ENCODE results near the gene EFCAB5. TPM values are rescaled to one million over a fixed set of nuclear protein-coding genes. Genes with fewer than 3 reads are reported as not detected.
"Not testable (repeated sequence)": the region's sequence is repeated elsewhere in the genome, so short reads cannot be mapped to it uniquely, and the experiment has no call there.

The EFCAB5 gene
- total RNA-seq, 1 donor from 2014 or later = not detected

DNA sequence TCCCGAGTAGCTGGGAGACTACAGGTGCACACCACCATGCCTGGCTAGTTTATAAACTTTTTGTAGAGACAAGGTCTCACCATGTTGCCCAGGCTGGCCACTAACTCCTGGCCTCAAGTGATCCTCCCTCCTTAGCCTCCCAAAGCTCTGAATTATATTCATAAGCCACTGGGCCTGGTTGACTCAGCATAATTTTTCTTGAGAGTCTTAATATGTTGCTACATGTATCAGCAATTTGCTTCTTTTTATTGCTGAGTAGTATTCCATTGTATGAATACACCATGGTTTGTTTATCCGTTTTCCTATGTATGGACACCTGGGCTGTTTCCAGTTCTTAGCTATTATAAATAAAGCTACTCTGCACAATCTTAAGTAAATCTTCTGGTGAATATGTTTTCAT lies 132.8 kb downstream of the EFCAB5 start:
- DNase-seq = no peak
- intact Hi-C loops (cut with DNase I) = no loop called here

DNA sequence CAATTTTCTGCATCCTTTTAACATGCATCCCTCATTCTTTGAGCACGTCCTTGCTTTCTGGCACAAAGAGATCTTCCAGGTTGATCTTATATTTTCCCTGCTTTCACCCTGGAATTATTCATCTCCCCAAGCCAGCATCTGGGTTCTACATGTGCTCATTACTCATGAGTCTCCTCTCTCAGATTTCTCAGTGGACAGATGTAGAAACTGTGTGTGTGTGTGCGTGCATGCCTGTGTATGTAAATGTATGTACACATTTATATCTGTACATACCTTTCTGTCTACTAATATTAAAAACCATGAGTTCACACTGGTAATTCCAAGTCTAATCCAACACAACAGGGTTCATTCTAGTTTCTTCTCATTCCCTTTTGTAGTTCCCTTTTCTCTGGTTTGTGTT lies 133.3 kb downstream of the EFCAB5 start:
- no peak for DNase-seq
- no peak for ATAC-seq (ENCODE audit: poor library complexity)
- intact Hi-C loops (cut with DNase I) = no loop called here

More for the DNA sequence above, 132.8 kb downstream of the EFCAB5 start:
- ATAC-seq (ENCODE audit: poor library complexity) = no peak

- intact Hi-C loops (cut with DNase I) = no loop called here
- DNase-seq = no peak
- ATAC-seq (ENCODE audit: poor library complexity) = no peak
These were observed 141.3 kb downstream of the EFCAB5 start for GRCh38 chr17:30082773-30083172.

DNA sequence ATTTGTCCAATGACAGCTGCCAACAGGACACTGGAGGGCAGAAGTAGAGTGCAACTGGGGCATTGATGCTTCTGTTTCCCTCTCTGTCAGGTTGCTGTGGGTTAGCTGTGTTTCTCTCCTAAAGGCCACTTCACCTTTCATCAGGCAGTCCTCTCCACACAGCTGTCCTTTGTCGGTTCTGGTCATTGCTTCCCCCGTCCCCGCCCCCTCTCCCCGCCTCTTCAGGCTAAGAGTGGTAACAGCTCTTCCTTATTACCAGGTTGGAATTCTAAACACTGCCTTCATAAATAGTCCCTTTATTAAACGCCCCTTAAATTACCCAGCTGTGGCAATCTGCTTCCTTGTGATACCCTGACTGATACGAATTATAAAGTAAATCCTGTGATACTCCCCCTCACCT lies 143.4 kb downstream of the EFCAB5 start:
- intact Hi-C loops (cut with DNase I) = no loop called here
- DNase-seq (no peak), ATAC-seq (ENCODE audit: poor library complexity) (no peak)

GRCh38 chr17:30086896-30087295 lies 145.5 kb downstream of the EFCAB5 start:
- DNase-seq (no peak), ATAC-seq (ENCODE audit: poor library complexity) (no peak)
- intact Hi-C loops (cut with DNase I) = no loop called here

DNA sequence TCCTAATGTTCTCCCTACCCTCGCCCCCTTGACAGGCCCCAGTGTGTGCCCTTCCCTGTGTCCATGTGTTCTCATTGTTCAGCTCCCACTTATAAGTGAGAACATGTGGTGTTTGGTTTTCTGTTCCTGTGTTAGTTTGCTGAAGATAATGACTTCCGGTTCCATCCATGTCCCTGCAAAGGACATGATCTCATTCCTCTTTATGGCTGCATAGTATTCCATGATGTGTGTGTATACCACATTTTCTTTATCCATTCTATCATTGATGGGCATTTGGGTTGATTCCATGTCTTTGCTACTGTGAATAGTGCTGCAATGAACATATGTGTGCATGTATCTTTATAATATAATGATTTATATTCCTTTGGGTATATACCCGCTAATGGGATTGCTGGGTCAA lies 146.0 kb downstream of the EFCAB5 start:
- ATAC-seq (ENCODE audit: poor library complexity); intact Hi-C loops (cut with DNase I); DNase-seq: not testable (repeated sequence)

GRCh38 chr17:30091121-30091670 lies 149.8 kb downstream of the EFCAB5 start:
- DNase-seq = no peak
- intact Hi-C loops (cut with DNase I) = no loop called here
- ATAC-seq (ENCODE audit: poor library complexity) = no peak

- intact Hi-C loops (cut with DNase I) = no loop called here
- DNase-seq (no peak), ATAC-seq (ENCODE audit: poor library complexity) (no peak)
These were observed 150.3 kb downstream of the EFCAB5 start for GRCh38 chr17:30091771-30092170.

- DNase-seq = no peak
- intact Hi-C loops (cut with DNase I) = no loop called here
- no peak for ATAC-seq (ENCODE audit: poor library complexity)
These were observed 151.5 kb downstream of the EFCAB5 start for GRCh38 chr17:30092886-30093285.

GRCh38 chr17:30093463-30094147 lies 152.2 kb downstream of the EFCAB5 start:
- intact Hi-C loops (cut with DNase I) = no loop called here
- ATAC-seq (ENCODE audit: poor library complexity) (peak; percentile 71), DNase-seq (no peak)

- intact Hi-C loops (cut with DNase I) = no loop called here
- DNase-seq (no peak), ATAC-seq (ENCODE audit: poor library complexity) (no peak)
These were observed 154.2 kb downstream of the EFCAB5 start for GRCh38 chr17:30095507-30096244.

GRCh38 chr17:30101686-30102390 lies 160.4 kb downstream of the EFCAB5 start:
- ATAC-seq (ENCODE audit: poor library complexity) = no peak
- DNase-seq = no peak
- intact Hi-C loops (cut with DNase I) = loop anchor here (5.0 kb wide), 1 partner anchor 175 kb away; no protein-coding TSS in a partner anchor

DNA sequence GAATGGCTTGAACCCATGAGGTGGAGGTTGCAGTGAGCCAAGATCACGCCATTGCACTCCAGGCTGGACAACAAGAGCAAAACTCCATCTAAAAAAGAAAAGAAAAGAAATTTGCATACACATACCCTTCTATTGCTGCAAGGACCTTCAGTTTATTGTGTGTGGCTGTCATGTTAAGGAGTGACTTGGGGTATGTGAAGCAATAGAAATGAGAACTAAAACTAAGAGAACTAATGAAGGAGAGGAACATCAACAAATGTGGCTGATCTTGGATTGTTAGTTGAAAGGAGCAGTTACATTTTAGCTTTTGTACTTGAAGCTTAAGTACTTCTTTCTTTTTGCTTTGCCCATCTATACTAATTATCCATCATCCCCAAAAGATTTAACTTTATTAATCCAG lies 162.5 kb downstream of the EFCAB5 start:
- ATAC-seq (ENCODE audit: poor library complexity) (no peak), DNase-seq (no peak)
- intact Hi-C loops (cut with DNase I) = loop anchor here (5.0 kb wide), 1 partner anchor 173 kb away; no protein-coding TSS in a partner anchor

DNA sequence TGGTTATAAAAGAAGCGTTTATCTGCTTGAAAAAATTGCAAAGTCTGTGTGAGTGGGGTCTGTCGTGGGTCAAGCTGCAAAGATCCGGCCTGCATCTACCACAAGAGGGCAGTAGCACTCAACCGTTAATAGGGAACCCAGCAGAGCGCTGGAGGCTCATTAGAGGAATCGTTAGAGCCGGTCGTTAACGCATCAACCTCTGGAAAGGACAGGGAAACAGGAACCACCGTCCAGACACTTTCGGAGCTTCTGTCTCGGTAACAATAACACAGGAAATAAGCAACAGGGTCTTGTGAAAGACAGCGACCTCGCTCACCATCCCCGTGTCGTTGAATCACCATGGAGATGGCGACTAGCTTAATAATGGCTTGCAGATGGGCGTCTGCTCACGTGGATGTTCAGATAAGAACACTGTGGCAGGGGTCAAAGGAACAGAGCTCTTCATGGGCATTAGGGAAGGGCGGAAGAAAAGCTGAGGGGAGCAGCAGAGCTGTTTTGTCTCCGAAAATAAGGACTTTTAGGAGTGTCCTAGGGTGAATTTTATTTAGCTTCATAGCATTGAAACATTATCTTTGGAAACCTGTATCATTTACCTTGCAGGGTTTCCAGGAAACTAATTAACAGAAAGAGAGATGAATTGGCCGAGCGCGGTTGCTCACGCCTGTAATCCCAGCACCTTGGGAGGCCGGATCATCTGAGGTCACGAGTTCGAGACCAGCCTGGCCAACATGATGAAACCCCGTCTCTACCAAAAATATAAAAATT lies 163.3 kb downstream of the EFCAB5 start:
- intact Hi-C loops (cut with DNase I) = loop anchor here (5.0 kb wide), 1 partner anchor 173 kb away; no protein-coding TSS in a partner anchor
- ATAC-seq (ENCODE audit: poor library complexity) (peak; percentile 98), DNase-seq (peak; percentile 76)

GRCh38 chr17:30112794-30113193 lies 171.4 kb downstream of the EFCAB5 start:
- no peak for DNase-seq

DNA sequence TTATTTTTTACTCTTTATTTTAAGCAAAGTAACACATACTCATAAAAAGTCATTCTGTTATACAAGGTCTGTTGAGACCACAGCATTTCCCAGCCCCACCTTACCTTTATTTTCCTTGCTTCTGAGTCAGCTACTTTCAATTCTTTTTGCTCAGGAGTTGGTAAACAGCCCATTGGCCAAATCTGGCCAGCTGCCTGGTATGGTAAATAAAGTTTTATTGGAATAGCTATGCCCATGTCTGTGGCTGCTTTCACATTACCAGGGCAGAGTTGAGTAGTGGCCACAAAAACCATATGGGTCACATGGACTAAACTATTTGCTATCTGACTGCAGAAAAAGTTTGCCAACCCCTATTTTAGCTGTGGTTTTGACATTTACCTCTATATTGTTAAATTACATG lies 171.8 kb downstream of the EFCAB5 start:
- ATAC-seq (ENCODE audit: poor library complexity) (no peak), DNase-seq (no peak)
- intact Hi-C loops (cut with DNase I) = no loop called here

More at GRCh38 chr17:30112794-30113193, 171.4 kb downstream of the EFCAB5 start:
- no peak for ATAC-seq (ENCODE audit: poor library complexity)
- intact Hi-C loops (cut with DNase I) = no loop called here

GRCh38 chr17:30116345-30116660 lies 174.9 kb downstream of the EFCAB5 start:
- DNase-seq = no peak
- intact Hi-C loops (cut with DNase I) = no loop called here
- peak; percentile 14 for ATAC-seq (ENCODE audit: poor library complexity)

DNA sequence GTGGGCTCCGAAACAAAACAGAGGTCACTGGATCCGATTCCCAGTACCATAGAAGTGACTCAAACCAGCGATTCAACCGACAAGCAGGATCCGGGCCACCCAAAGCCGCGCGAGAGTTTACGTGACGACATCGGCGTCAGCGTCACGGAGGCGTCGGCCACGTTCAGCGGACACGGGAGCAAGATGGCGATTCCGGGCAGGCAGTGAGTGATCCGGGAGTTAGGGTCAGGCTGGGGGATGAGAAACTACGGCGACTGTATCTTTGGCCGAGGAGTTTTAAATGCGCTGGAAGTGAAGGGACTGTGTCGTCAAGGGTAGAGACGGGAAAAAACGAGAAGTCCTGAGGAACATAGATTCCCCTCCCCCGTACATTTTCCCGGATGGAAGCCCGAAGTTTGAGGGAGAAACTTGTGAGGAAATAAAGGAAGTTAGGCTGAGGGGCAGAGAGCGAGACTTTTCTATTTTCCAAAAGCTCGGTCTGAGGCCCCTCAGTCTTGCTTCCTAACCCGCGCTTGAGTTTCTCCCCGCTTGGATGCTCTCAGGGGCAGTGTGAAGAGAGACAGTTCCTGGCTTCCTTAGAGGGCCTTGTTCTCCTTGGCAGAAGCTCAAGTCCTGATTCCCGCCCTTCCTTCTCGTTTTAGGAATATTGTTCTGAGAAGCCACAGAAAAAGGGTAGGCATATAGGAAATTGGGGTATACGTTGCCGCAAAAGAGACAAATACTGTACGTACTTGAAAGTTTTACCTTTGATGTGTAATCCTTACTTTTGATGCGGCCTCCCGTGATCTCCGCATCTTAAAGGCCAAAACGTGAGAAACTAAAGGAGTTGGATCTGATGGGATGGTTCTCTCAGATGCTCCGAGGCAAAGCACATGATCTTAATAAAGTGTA lies 175.5 kb downstream of the EFCAB5 start, which contains the start of gene NSRP1:
Gene NSRP1 (plus strand): TSS at position 156 of the 891 bp plus-strand sequence. CDS start 28 bp downstream, at position 184.
- DNase-seq = peak; percentile 98
- intact Hi-C loops (cut with DNase I) = no loop called here
- ATAC-seq (ENCODE audit: poor library complexity) = peak; percentile 99
